OCI-LY7 (cell line): ENCODE results near the gene NAA80. TPM values are rescaled to one million over a fixed set of nuclear protein-coding genes. Genes with fewer than 3 reads are reported as not detected.

Experiments used
- BruUV-seq: library from RNA; stranded (reverse); fragments of 400-500 nt; replicated peaks from 2 replicates; lab custom pipeline; 2021; lab: Mats Ljungman, UMichigan
- CTCF ChIA-PET: fragments of 300-600 bp; sonication (Branson Sonifier 250); formaldehyde crosslinking; loops from one replicate; lab custom pipeline; 2022; ENCODE audit warnings: antibody characterized with exemption; ENCODE audit not compliant: unreplicated experiment; lab: Charles Lee
- POLR2A ChIA-PET: fragments of 300-600 bp; sonication (Branson Sonifier 250); formaldehyde crosslinking; loops from one replicate; lab custom pipeline; 2022; ENCODE audit warnings: antibody characterized with exemption; lab: Charles Lee
- DNase-seq: peaks from one replicate; pipeline ENCODE4 v3.0.0-alpha.2; 2015; ENCODE audit warnings: low spot score
- H2AFZ ChIP-seq: fragments of 200-600 bp; sonication (generic), shearing (Covaris generic); 2 replicates; pipeline ENCODE4 v1.6.1; 2014; ENCODE audit warnings: mild to moderate bottlenecking, antibody characterized with exemption, low read length, moderate library complexity
- H3K27ac ChIP-seq: fragments of 200-600 bp; sonication (generic); 2 replicates; pipeline ENCODE4 v1.5.1; 2014; ENCODE audit warnings: mixed run types, low read depth, mild to moderate bottlenecking, moderate library complexity, low read length, inconsistent platforms; ENCODE audit not compliant: poor library complexity, severe bottlenecking
- H3K36me3 ChIP-seq: fragments of 200-600 bp; sonication (generic); 2 replicates; pipeline ENCODE4 v1.6.1; 2014; ENCODE audit warnings: mild to moderate bottlenecking, antibody characterized with exemption, low read length, moderate library complexity, mixed read lengths; ENCODE audit not compliant: insufficient read depth
- H3K4me1 ChIP-seq: fragments of 200-600 bp; sonication (generic); 2 replicates; pipeline ENCODE4 v1.5.1; 2014; ENCODE audit warnings: mild to moderate bottlenecking, low read length; ENCODE audit not compliant: insufficient read depth, poor library complexity, severe bottlenecking
- H3K4me2 ChIP-seq: fragments of 200-600 bp; sonication (generic); 2 replicates; pipeline ENCODE4 v1.6.1; 2014; ENCODE audit warnings: mild to moderate bottlenecking, low read length
- H3K4me3 ChIP-seq: fragments of 200-600 bp; sonication (generic); 2 replicates; pipeline ENCODE4 v1.5.1; 2014; ENCODE audit warnings: mild to moderate bottlenecking, low read depth, low read length; ENCODE audit not compliant: poor library complexity, severe bottlenecking
- H3K79me2 ChIP-seq: fragments of 200-600 bp; sonication (generic); 2 replicates; pipeline ENCODE4 v1.6.1; 2016; ENCODE audit warnings: low read depth, mild to moderate bottlenecking, low read length, moderate library complexity, mixed read lengths; ENCODE audit not compliant: insufficient read depth
- H3K9me2 ChIP-seq: fragments of 200-600 bp; sonication (generic); 2 replicates; pipeline ENCODE4 v1.6.1; 2016; ENCODE audit warnings: mild to moderate bottlenecking, low read length, mixed read lengths; ENCODE audit not compliant: insufficient read depth
- H3K9me3 ChIP-seq: fragments of 200-600 bp; sonication (generic); 2 replicates; pipeline ENCODE4 v1.6.1; 2014; ENCODE audit warnings: mild to moderate bottlenecking, mixed run types, low read length, mixed read lengths
- H4K20me1 ChIP-seq: fragments of 200-600 bp; sonication (generic); 2 replicates; pipeline ENCODE4 v1.6.1; 2014; ENCODE audit warnings: mild to moderate bottlenecking, antibody characterized with exemption, low read length, moderate library complexity, mixed read lengths; ENCODE audit not compliant: insufficient read depth
- EZH2phosphoT487 ChIP-seq: fragments of 200-600 bp; sonication (generic); IDR thresholded peaks from 2 replicates; pipeline ENCODE4 v1.6.1; 2018; ENCODE audit warnings: low read depth, borderline replicate concordance, mild to moderate bottlenecking, mixed run types, antibody characterized with exemption, low read length, moderate library complexity, mixed read lengths
- intact Hi-C: fragments of 100-400 bp; cut with micrococcal nuclease; formaldehyde crosslinking; loops from one replicate; pipeline ENCODE4 v1.10.0; 2022; ENCODE audit not compliant: unreplicated experiment
- total RNA-seq, 2 experiments: library from RNA; depleted of rRNA in 1 of 2; stranded (reverse); fragments of >200 nt in 1 of 2; shearing (Covaris generic) in 1 of 2; gene quantifications; 2 replicates each; pipeline ENCODE4 v1.2.3, GENCODE V29; 2014 to 2022
- TF ChIP-seq, protein P1 (sequence below): fragments of 200-600 bp; sonication (generic); conservative IDR thresholded peaks from 2 replicates; pipeline ENCODE4 v1.5.1; 2014; ENCODE audit warnings: mild to moderate bottlenecking, antibody characterized with exemption, low read length, moderate library complexity, mixed read lengths

Gene NAA80
- total RNA-seq, 2 experiments from 2014 or later = 18.7 to 21.7 TPM

- no peak overlapping the region for H2AFZ ChIP-seq
- no peak overlapping the region for H3K27ac ChIP-seq
- H4K20me1 ChIP-seq = no peaks in the 10 kb centered on the region
- peaks cover 4% of the 10 kb centered on the region for H3K4me1 ChIP-seq
- no peaks in the 10 kb centered on the region for H3K9me3 ChIP-seq
- ChIA-PET CTCF (no interaction called here), POLR2A (no interaction called here)
- no peak overlapping the region for H3K4me3 ChIP-seq
- no TSS peak for BruUV-seq
- TF ChIP-seq, protein P1, sequence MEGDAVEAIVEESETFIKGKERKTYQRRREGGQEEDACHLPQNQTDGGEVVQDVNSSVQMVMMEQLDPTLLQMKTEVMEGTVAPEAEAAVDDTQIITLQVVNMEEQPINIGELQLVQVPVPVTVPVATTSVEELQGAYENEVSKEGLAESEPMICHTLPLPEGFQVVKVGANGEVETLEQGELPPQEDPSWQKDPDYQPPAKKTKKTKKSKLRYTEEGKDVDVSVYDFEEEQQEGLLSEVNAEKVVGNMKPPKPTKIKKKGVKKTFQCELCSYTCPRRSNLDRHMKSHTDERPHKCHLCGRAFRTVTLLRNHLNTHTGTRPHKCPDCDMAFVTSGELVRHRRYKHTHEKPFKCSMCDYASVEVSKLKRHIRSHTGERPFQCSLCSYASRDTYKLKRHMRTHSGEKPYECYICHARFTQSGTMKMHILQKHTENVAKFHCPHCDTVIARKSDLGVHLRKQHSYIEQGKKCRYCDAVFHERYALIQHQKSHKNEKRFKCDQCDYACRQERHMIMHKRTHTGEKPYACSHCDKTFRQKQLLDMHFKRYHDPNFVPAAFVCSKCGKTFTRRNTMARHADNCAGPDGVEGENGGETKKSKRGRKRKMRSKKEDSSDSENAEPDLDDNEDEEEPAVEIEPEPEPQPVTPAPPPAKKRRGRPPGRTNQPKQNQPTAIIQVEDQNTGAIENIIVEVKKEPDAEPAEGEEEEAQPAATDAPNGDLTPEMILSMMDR = no peak
- no peak for TF ChIP-seq EZH2phosphoT487
- intact Hi-C loops = no loop called here
- no peak for DNase-seq
- H3K4me2 ChIP-seq = no peak overlapping the region
- no peaks in the 10 kb centered on the region for H3K79me2 ChIP-seq
- no peaks in the 10 kb centered on the region for H3K9me2 ChIP-seq
- H3K36me3 ChIP-seq = no peaks in the 10 kb centered on the region
Observed at GRCh38 chr3:50268276-50268675, 30.9 kb downstream of the NAA80 start.

DNA sequence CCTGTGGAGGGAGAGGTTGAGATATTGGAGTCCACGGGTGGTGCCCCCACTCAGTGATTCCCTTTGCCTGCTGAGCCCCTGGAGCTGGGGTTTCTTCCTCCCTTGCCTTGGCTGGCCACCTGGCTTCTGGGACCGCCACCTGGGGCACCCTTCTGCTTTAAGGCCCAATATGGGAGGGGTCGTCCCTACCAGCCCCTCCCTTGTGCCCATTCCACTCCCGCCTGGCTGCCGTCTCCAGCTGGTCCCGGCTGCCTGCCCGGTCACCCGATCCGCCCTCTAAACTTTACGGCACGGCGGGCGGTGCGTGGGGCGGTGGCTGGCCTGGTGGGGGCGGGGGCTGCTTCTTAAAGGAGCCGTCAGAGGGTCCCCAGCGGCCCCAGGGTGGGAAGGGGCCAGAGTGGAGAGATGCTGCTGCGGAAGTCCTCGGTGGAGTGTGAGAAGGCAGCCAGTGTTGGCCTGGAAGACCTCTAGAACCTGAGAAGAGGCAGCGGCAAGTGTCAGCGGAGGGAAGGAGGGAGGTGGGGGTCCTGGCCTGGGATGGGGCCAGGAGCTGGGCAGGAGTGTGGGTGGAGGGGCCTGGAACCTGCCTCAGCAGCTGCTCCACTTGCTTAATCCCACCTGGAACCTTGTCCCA, 31.8 kb downstream of the NAA80 start:
- H3K4me3 ChIP-seq = no peak overlapping the region
- no peak for DNase-seq
- no peaks in the 10 kb centered on the region for H4K20me1 ChIP-seq
- no peaks in the 10 kb centered on the region for H3K9me3 ChIP-seq
- POLR2A ChIA-PET = no interaction called here
- TF ChIP-seq EZH2phosphoT487 = no peak
- TF ChIP-seq, protein P1 = no peak
- H3K79me2 ChIP-seq = no peaks in the 10 kb centered on the region
- H3K36me3 ChIP-seq = no peaks in the 10 kb centered on the region
- intact Hi-C loops = no loop called here
- no peak overlapping the region for H2AFZ ChIP-seq
- H3K4me1 ChIP-seq = no peaks in the 10 kb centered on the region
- no peak overlapping the region for H3K27ac ChIP-seq
- H3K9me2 ChIP-seq = no peaks in the 10 kb centered on the region
- BruUV-seq = no TSS peak
- CTCF ChIA-PET = no interaction called here
- H3K4me2 ChIP-seq = no peak overlapping the region

DNA sequence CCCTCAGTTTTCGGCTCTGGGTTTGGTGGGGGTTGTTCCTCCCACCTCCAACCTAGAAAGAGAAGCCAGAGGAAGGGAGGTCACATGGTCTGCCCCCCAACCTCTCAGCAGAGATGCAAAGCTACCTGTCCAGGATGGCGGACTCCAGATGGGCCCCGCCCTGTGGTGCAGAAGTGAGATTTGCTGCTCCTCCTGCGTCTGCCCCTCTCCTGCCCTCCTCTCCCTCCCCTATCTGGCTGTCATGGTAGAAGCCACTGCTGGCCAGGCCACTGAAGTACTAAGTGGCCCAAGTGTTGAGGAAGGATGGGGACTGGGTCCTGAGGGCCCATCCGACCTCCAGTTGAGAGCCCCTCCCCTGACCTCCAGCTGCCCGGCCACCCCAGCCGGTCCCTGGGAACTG, 32.4 kb downstream of the NAA80 start:
- Histone ChIP-seq H3K36me3 (no peaks in the 10 kb centered on the region), H3K79me2 (no peaks in the 10 kb centered on the region), H3K4me3 (no peak overlapping the region), H3K9me3 (no peaks in the 10 kb centered on the region), H3K4me2 (no peak overlapping the region), H3K27ac (no peak overlapping the region), H4K20me1 (no peaks in the 10 kb centered on the region), H3K9me2 (no peaks in the 10 kb centered on the region), H2AFZ (no peak overlapping the region), H3K4me1 (no peaks in the 10 kb centered on the region)
- intact Hi-C loops = no loop called here
- no peak for TF ChIP-seq EZH2phosphoT487
- TF ChIP-seq, protein P1 = no peak
- DNase-seq = no peak
- no TSS peak for BruUV-seq
- ChIA-PET CTCF (no interaction called here), POLR2A (no interaction called here)
